Smooth muscle cell (in vitro differentiated cells): ENCODE measurements around the gene FNDC5. TPM values are rescaled to one million over a fixed set of nuclear protein-coding genes. Genes with fewer than 3 reads are reported as not detected.

Experiments
- DNase-seq: peaks from one replicate; lab custom pipeline; 2025; ENCODE audit not compliant: unreplicated experiment; lab: John Stamatoyannopoulos, UW
- H2AFZ ChIP-seq: fragments of 200-600 bp; sonication (generic); 2 replicates; pipeline ENCODE4 v1.6.0; 2016; ENCODE audit warnings: antibody characterized with exemption, low read depth, mild to moderate bottlenecking
- H3F3A ChIP-seq: fragments of 200-600 bp; sonication (generic); 2 replicates; pipeline ENCODE4 v1.6.0; 2017; ENCODE audit warnings: antibody characterized with exemption, low read depth
- H3K27ac ChIP-seq: fragments of 200-600 bp; sonication (generic); 2 replicates; pipeline ENCODE4 v1.5.1; 2016; ENCODE audit warnings: low read depth, mild to moderate bottlenecking
- H3K27me3 ChIP-seq: fragments of 200-600 bp; sonication (generic); 2 replicates; pipeline ENCODE4 v1.6.1; 2016; ENCODE audit warnings: low read depth, mild to moderate bottlenecking
- H3K36me3 ChIP-seq: fragments of 200-600 bp; sonication (generic); 2 replicates; pipeline ENCODE4 v1.5.1; 2016; ENCODE audit warnings: low read depth
- H3K4me1 ChIP-seq: fragments of 200-600 bp; sonication (generic); 2 replicates; pipeline ENCODE4 v1.5.1; 2016; ENCODE audit warnings: low read depth
- H3K4me2 ChIP-seq: fragments of 200-600 bp; sonication (generic); 2 replicates; pipeline ENCODE4 v1.6.0; 2016; ENCODE audit warnings: mild to moderate bottlenecking
- H3K4me3 ChIP-seq: fragments of 200-600 bp; sonication (generic); 2 replicates; pipeline ENCODE4 v1.5.1; 2016; ENCODE audit warnings: mild to moderate bottlenecking
- H3K79me2 ChIP-seq: fragments of 200-600 bp; sonication (generic); 2 replicates; pipeline ENCODE4 v1.6.0; 2016; ENCODE audit warnings: low read depth, mild to moderate bottlenecking
- H3K9ac ChIP-seq: fragments of 200-600 bp; sonication (generic); 2 replicates; pipeline ENCODE4 v1.6.0; 2016; ENCODE audit warnings: low read depth
- H3K9me3 ChIP-seq: fragments of 200-600 bp; sonication (generic); replicated peaks from 2 replicates; pipeline ENCODE4 v1.5.1; 2016; ENCODE audit warnings: low read depth
- H4K20me1 ChIP-seq: fragments of 200-600 bp; sonication (generic); 2 replicates; pipeline ENCODE4 v1.6.0; 2016; ENCODE audit warnings: low read depth
- CTCF ChIP-seq: fragments of 200-600 bp; sonication (generic); IDR thresholded peaks from 2 replicates; pipeline ENCODE4 v1.5.1; 2017; ENCODE audit warnings: borderline replicate concordance, mild to moderate bottlenecking, antibody characterized with exemption; ENCODE audit not compliant: insufficient read depth, poor library complexity, severe bottlenecking
- WGBS: methylation state at CpG from one replicate; pipeline ENCODE4 v1.1.7; 2016; ENCODE audit warnings: low lambda C conversion rate; 5-methylcytosine and 5-hydroxymethylcytosine counted together
- polyA plus RNA-seq: library from polyadenylated mRNA; unstranded; fragments of >200 nt; fragmentation: Nextera tagmentation; extraction: Ambion mirVana; gene quantifications from 2 replicates; pipeline ENCODE4 v1.2.1, GENCODE V29; 2016
- total RNA-seq: library from RNA; depleted of rRNA; stranded (reverse); fragments of >200 nt; gene quantifications from 2 replicates; pipeline ENCODE4 v1.2.3, GENCODE V29; 2014

Gene FNDC5
- total and polyA plus RNA-seq, 2 experiments from 2014 or later = not detected

GRCh38 chr1:32864375-32865019 lies 6.2 kb downstream of the FNDC5 start:
- Histone ChIP-seq H3K4me3 (no peak overlapping the region), H3K4me1 (no peaks in the 10 kb centered on the region), H2AFZ (no peak overlapping the region), H4K20me1 (peaks cover 6% of the 10 kb centered on the region), H3K27ac (no peak overlapping the region), H3K9me3 (no peaks in the 10 kb centered on the region), H3K9ac (no peak overlapping the region), H3K4me2 (no peak overlapping the region), H3K36me3 (no peaks in the 10 kb centered on the region), H3K27me3 (peaks cover 3% of the 10 kb centered on the region), H3F3A (no peaks in the 10 kb centered on the region), H3K79me2 (no peaks in the 10 kb centered on the region)
- 94% methylated on average over 8 of the region's 8 CpGs for WGBS
- DNase-seq = no peak
- no peak for TF ChIP-seq CTCF

GRCh38 chr1:32863881-32864245 lies 6.8 kb downstream of the FNDC5 start:
- Histone ChIP-seq H3K9me3 (no peaks in the 10 kb centered on the region), H3K36me3 (no peaks in the 10 kb centered on the region), H3K27ac (no peak overlapping the region), H3K4me2 (no peak overlapping the region), H2AFZ (no peak overlapping the region), H4K20me1 (peaks cover 6% of the 10 kb centered on the region), H3F3A (no peaks in the 10 kb centered on the region), H3K79me2 (no peaks in the 10 kb centered on the region), H3K27me3 (no peaks in the 10 kb centered on the region), H3K4me1 (no peaks in the 10 kb centered on the region), H3K4me3 (no peak overlapping the region), H3K9ac (no peak overlapping the region)
- TF ChIP-seq CTCF = no peak
- no peak for DNase-seq
- WGBS = 100% methylated on average over 1 of the region's 1 CpG

- no peaks in the 10 kb centered on the region for H3K79me2 ChIP-seq
- H3K4me2 ChIP-seq = no peak overlapping the region
- peaks cover 6% of the 10 kb centered on the region for H4K20me1 ChIP-seq
- H3K27ac ChIP-seq = no peak overlapping the region
- H3K27me3 ChIP-seq = no peaks in the 10 kb centered on the region
- H3K36me3 ChIP-seq = no peaks in the 10 kb centered on the region
- H3K4me1 ChIP-seq = no peaks in the 10 kb centered on the region
- no peaks in the 10 kb centered on the region for H3F3A ChIP-seq
- no peak for DNase-seq
- no peak for TF ChIP-seq CTCF
- no peak overlapping the region for H3K4me3 ChIP-seq
- no peak overlapping the region for H2AFZ ChIP-seq
- no peaks in the 10 kb centered on the region for H3K9me3 ChIP-seq
- WGBS = over 99% methylated on average over 4 of the region's 4 CpGs
- no peak overlapping the region for H3K9ac ChIP-seq
Observed at GRCh38 chr1:32863218-32863880, 7.4 kb downstream of the FNDC5 start.
